Measurements from ENCODE around the gene GPR32.
A peak's percentile ranks its signal among the peaks of the same experiment; 100 is the strongest.

The GPR32 gene

DNA sequence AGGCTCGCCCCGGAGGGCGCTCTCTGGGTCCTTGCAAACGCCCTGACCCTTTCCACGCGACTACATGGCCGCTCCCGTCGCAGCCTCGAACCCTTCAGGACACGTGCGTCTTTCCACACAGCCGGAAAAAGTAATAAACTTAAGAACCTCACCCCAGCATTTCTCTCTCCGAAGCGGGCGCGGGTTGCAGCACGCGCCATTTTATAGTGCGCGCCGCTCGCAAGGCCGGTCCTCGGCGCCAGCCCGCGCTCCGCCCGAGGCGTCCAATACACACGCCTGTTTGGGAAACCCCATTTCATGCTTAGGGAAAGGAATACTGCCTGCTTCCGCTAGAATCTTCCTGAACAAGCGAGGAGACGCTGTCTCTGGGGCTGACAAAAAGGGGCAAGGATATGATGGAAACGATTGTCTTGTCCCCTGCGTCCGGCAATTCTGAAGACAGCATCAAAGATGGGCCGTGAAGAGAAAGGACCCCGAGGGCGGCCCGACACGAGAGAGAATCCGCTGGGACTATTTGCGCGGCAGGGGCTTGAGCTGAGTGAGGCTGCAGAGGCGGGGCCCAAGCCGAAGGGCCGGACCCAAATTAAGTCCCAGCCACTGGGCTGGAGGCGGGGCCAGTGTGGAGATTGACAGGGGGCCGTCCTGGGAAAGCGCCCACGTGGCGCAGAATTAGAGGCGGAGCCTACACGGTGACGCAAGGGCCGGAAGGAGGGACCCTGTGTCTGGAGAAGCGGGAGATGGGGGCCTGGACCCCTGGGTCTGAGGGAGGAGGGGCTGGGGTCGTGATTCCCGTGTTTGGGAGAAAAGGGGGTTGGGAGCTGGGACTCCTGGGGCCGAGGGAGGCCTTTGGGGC, 34.4 kb downstream of the GPR32 start (continued):
- TF ChIP-seq, protein P1, sequence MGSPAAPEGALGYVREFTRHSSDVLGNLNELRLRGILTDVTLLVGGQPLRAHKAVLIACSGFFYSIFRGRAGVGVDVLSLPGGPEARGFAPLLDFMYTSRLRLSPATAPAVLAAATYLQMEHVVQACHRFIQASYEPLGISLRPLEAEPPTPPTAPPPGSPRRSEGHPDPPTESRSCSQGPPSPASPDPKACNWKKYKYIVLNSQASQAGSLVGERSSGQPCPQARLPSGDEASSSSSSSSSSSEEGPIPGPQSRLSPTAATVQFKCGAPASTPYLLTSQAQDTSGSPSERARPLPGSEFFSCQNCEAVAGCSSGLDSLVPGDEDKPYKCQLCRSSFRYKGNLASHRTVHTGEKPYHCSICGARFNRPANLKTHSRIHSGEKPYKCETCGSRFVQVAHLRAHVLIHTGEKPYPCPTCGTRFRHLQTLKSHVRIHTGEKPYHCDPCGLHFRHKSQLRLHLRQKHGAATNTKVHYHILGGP (tag by site-specific recombination; IDR thresholded peaks at IDR 0.05), result no peak
- TF ChIP-seq, protein P2, sequence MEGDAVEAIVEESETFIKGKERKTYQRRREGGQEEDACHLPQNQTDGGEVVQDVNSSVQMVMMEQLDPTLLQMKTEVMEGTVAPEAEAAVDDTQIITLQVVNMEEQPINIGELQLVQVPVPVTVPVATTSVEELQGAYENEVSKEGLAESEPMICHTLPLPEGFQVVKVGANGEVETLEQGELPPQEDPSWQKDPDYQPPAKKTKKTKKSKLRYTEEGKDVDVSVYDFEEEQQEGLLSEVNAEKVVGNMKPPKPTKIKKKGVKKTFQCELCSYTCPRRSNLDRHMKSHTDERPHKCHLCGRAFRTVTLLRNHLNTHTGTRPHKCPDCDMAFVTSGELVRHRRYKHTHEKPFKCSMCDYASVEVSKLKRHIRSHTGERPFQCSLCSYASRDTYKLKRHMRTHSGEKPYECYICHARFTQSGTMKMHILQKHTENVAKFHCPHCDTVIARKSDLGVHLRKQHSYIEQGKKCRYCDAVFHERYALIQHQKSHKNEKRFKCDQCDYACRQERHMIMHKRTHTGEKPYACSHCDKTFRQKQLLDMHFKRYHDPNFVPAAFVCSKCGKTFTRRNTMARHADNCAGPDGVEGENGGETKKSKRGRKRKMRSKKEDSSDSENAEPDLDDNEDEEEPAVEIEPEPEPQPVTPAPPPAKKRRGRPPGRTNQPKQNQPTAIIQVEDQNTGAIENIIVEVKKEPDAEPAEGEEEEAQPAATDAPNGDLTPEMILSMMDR (tag by site-specific recombination; IDR thresholded peaks at IDR 0.05), result no peak
- TF ChIP-seq ZNF791 (tag by site-specific recombination; IDR thresholded peaks at IDR 0.05) (no peak), REPIN1 (tag by site-specific recombination; IDR thresholded peaks at IDR 0.05; ENCODE audit: low read depth) (0 out of 2 replicates have a peak, but pooled peaks have one; percentile 76), ZNF626 (tag by site-specific recombination; IDR thresholded peaks at IDR 0.05) (no peak), ZNF843 (tag by site-specific recombination; IDR thresholded peaks at IDR 0.05) (peak; percentile 16; the same call in 1 of the 2 replicates), ZNF157 (tag by site-specific recombination; IDR thresholded peaks at IDR 0.05) (no peak), ZXDB (tag by site-specific recombination; IDR thresholded peaks at IDR 0.05) (peak; percentile 98), ZSCAN16 (tag by site-specific recombination; IDR thresholded peaks at IDR 0.05) (0 out of 2 replicates have a peak, but pooled peaks have one; percentile 33), ZNF585B (tag by site-specific recombination; IDR thresholded peaks at IDR 0.05) (no peak), KLF1 (tag by site-specific recombination; IDR thresholded peaks at IDR 0.05) (peak; percentile 65; the same call in 1 of the 2 replicates), ZNF785 (tag by site-specific recombination; IDR thresholded peaks at IDR 0.05) (0 out of 2 replicates have a peak, but pooled peaks have one; percentile 6), ZNF677 (tag by site-specific recombination; IDR thresholded peaks at IDR 0.05) (no peak), ZNF510 (tag by site-specific recombination; IDR thresholded peaks at IDR 0.05; ENCODE audit: insufficient replicate concordance) (no peak), HOXC10 (CRISPR knock-in tag; IDR thresholded peaks at IDR 0.05) (no peak), ZNF624 (tag by site-specific recombination; IDR thresholded peaks at IDR 0.05) (no peak), ZNF146 (tag by site-specific recombination; IDR thresholded peaks at IDR 0.05) (peak; percentile 8; the same call in 1 of the 2 replicates), ZNF24 (tag by site-specific recombination; IDR thresholded peaks at IDR 0.05) (peak; percentile 19; the same call in 1 of the 2 replicates)
- TF ChIP-seq, protein P3, sequence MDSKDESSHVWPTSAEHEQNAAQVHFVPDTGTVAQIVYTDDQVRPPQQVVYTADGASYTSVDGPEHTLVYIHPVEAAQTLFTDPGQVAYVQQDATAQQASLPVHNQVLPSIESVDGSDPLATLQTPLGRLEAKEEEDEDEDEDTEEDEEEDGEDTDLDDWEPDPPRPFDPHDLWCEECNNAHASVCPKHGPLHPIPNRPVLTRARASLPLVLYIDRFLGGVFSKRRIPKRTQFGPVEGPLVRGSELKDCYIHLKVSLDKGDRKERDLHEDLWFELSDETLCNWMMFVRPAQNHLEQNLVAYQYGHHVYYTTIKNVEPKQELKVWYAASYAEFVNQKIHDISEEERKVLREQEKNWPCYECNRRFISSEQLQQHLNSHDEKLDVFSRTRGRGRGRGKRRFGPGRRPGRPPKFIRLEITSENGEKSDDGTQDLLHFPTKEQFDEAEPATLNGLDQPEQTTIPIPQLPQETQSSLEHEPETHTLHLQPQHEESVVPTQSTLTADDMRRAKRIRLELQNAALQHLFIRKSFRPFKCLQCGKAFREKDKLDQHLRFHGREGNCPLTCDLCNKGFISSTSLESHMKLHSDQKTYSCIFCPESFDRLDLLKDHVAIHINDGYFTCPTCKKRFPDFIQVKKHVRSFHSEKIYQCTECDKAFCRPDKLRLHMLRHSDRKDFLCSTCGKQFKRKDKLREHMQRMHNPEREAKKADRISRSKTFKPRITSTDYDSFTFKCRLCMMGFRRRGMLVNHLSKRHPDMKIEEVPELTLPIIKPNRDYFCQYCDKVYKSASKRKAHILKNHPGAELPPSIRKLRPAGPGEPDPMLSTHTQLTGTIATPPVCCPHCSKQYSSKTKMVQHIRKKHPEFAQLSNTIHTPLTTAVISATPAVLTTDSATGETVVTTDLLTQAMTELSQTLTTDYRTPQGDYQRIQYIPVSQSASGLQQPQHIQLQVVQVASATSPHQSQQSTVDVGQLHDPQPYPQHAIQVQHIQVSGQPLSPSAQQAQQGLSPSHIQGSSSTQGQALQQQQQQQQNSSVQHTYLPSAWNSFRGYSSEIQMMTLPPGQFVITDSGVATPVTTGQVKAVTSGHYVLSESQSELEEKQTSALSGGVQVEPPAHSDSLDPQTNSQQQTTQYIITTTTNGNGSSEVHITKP (tag by site-specific recombination; IDR thresholded peaks at IDR 0.05), result 0 out of 2 replicates have a peak, but pooled peaks have one; percentile 53
- TF ChIP-seq, protein P4, sequence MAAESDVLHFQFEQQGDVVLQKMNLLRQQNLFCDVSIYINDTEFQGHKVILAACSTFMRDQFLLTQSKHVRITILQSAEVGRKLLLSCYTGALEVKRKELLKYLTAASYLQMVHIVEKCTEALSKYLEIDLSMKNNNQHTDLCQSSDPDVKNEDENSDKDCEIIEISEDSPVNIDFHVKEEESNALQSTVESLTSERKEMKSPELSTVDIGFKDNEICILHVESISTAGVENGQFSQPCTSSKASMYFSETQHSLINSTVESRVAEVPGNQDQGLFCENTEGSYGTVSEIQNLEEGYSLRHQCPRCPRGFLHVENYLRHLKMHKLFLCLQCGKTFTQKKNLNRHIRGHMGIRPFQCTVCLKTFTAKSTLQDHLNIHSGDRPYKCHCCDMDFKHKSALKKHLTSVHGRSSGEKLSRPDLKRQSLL (tag by site-specific recombination; IDR thresholded peaks at IDR 0.05), result no peak
- TF ChIP-seq, protein P5, sequence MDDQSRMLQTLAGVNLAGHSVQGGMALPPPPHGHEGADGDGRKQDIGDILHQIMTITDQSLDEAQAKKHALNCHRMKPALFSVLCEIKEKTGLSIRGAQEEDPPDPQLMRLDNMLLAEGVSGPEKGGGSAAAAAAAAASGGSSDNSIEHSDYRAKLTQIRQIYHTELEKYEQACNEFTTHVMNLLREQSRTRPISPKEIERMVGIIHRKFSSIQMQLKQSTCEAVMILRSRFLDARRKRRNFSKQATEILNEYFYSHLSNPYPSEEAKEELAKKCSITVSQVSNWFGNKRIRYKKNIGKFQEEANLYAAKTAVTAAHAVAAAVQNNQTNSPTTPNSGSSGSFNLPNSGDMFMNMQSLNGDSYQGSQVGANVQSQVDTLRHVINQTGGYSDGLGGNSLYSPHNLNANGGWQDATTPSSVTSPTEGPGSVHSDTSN (CRISPR knock-in tag; IDR thresholded peaks at IDR 0.05), result peak; percentile 93
- TF ChIP-seq, protein P6, sequence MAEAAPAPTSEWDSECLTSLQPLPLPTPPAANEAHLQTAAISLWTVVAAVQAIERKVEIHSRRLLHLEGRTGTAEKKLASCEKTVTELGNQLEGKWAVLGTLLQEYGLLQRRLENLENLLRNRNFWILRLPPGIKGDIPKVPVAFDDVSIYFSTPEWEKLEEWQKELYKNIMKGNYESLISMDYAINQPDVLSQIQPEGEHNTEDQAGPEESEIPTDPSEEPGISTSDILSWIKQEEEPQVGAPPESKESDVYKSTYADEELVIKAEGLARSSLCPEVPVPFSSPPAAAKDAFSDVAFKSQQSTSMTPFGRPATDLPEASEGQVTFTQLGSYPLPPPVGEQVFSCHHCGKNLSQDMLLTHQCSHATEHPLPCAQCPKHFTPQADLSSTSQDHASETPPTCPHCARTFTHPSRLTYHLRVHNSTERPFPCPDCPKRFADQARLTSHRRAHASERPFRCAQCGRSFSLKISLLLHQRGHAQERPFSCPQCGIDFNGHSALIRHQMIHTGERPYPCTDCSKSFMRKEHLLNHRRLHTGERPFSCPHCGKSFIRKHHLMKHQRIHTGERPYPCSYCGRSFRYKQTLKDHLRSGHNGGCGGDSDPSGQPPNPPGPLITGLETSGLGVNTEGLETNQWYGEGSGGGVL (tag by site-specific recombination; IDR thresholded peaks at IDR 0.05), result 0 out of 2 replicates have a peak, but pooled peaks have one; percentile 5
- TF ChIP-seq, protein P7, sequence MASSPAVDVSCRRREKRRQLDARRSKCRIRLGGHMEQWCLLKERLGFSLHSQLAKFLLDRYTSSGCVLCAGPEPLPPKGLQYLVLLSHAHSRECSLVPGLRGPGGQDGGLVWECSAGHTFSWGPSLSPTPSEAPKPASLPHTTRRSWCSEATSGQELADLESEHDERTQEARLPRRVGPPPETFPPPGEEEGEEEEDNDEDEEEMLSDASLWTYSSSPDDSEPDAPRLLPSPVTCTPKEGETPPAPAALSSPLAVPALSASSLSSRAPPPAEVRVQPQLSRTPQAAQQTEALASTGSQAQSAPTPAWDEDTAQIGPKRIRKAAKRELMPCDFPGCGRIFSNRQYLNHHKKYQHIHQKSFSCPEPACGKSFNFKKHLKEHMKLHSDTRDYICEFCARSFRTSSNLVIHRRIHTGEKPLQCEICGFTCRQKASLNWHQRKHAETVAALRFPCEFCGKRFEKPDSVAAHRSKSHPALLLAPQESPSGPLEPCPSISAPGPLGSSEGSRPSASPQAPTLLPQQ (tag by site-specific recombination; IDR thresholded peaks at IDR 0.05), result peak; percentile 76
- TF ChIP-seq, protein P8, sequence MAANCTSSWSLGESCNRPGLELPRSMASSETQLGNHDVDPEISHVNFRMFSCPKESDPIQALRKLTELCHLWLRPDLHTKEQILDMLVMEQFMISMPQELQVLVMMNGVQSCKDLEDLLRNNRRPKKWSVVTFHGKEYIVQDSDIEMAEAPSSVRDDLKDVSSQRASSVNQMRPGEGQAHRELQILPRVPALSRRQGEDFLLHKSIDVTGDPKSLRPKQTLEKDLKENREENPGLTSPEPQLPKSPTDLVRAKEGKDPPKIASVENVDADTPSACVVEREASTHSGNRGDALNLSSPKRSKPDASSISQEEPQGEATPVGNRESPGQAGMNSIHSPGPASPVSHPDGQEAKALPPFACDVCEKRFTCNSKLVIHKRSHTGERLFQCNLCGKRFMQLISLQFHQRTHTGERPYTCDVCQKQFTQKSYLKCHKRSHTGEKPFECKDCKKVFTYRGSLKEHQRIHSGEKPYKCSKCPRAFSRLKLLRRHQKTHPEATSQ (tag by site-specific recombination; IDR thresholded peaks at IDR 0.05), result 0 out of 2 replicates have a peak, but pooled peaks have one; percentile 45
